Transverse colon (tissue), 4 donors: Measurements from ENCODE around the gene CCNJ.

ENCODE experiments used
- CTCF ChIP-seq, 5 experiments: fragments of 200-600 bp in 3 of 5; fragments of 450-650 bp in 2 of 5; sonication (generic) in 3 of 5; IDR thresholded peaks; 1 replicate in 2 of 5; 2 replicates in 3 of 5; pipeline ENCODE4 v1.5.1; 2016 to 2017; ENCODE audit warnings: antibody characterized with exemption in 5 of 5, inconsistent platforms in 3 of 5, mild to moderate bottlenecking in 2 of 5, moderate library complexity in 1 of 5
- EP300 ChIP-seq: sonication (generic); formaldehyde crosslinking; IDR thresholded peaks from one replicate; pipeline ENCODE4 v1.6.1; 2017; ENCODE audit warnings: antibody characterized with exemption, low read depth
- POLR2A ChIP-seq: fragments of 450-650 bp; IDR thresholded peaks from one replicate; pipeline ENCODE4 v1.6.1; 2016; ENCODE audit warnings: antibody characterized with exemption, mild to moderate bottlenecking, moderate library complexity
- POLR2AphosphoS5 ChIP-seq, 3 donors: sonication (generic); formaldehyde crosslinking; IDR thresholded peaks; one replicate each; pipeline ENCODE4 v1.6.1; 2016; ENCODE audit warnings: antibody characterized with exemption in 3 of 3

DNA sequence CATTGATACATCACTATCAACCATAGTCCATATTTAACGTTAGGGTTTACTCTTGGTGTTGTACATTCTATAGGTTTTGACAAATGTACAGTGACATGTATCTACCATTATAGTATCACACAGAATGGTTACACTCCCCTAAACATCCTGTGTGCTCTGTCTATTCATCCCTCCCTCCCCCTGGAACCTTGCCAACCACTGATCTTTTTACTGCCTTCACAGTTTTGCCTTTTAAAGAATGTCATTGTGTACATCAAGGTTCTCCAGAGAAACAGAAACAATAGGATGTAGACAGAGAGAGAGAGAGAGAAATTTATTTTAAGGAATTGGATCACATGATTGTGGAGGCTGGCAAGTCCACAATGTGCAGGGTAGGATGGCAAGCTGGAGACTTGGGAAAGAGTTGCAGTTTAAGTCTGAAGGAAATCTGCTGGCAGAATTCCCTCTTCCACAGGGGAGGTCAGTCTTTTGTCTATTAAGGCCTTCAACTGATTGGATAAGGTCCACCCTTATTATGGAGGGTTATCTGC lies 45.1 kb upstream of the CCNJ start:
- TF ChIP-seq CTCF (IDR thresholded peaks at IDR 0.05) (no peak), EP300 (no peak), POLR2A (no peak), POLR2AphosphoS5 (IDR thresholded peaks at IDR 0.05) (no peak)
